Stomach (tissue), 19 donors: Measurements from ENCODE around the gene REG4. TPM values are rescaled to one million over a fixed set of nuclear protein-coding genes. Genes with fewer than 3 reads are reported as not detected.
"Not testable (repeated sequence)": the region's sequence is repeated elsewhere in the genome, so short reads cannot be mapped to it uniquely, and the experiment has no call there.

Experiments
- DNase-seq, 2 donors: peaks; one replicate each; pipeline versions ENCODE4 v3.0.0 to v3.0.0-alpha.2; 2013 to 2019
- H3K27ac ChIP-seq, 5 donors: fragments of 200-600 bp in 4 of 5; sonication (generic) in 4 of 5; one replicate each; pipeline ENCODE4 v1.5.1; 2013 to 2019; ENCODE audit warnings: mild to moderate bottlenecking in 1 of 5, moderate library complexity in 1 of 5
- H3K27me3 ChIP-seq, 3 donors: fragments of 200-600 bp; sonication (generic); one replicate each; pipeline ENCODE4 v1.5.1; 2017 to 2019; ENCODE audit warnings: mixed run types in 1 of 3
- H3K36me3 ChIP-seq, 4 donors: fragments of 200-600 bp; sonication (generic); 1 replicate in 3 of 4; 2 replicates in 1 of 4; pipeline ENCODE4 v1.5.1; 2016 to 2019
- H3K4me1 ChIP-seq, 4 donors: fragments of 200-600 bp; sonication (generic); one replicate each; pipeline ENCODE4 v1.5.1; 2016 to 2019
- H3K4me3 ChIP-seq, 4 donors: fragments of 200-600 bp; sonication (generic) in 3 of 4; one replicate each; pipeline ENCODE4 v1.5.1; 2016 to 2019; ENCODE audit warnings: mild to moderate bottlenecking in 1 of 4
- H3K9me3 ChIP-seq, 4 donors: fragments of 200-600 bp; sonication (generic); one replicate each; pipeline ENCODE4 v1.5.1; 2016 to 2019
- CTCF ChIP-seq, 7 experiments: fragments of 450-650 bp in 4 of 7; fragments of 200-600 bp in 3 of 7; sonication (generic) in 3 of 7; IDR thresholded peaks; one replicate each; pipeline ENCODE4 v1.5.1; 2016 to 2019; ENCODE audit warnings: antibody characterized with exemption in 7 of 7, control low read depth in 2 of 7, mild to moderate bottlenecking in 1 of 7
- EP300 ChIP-seq: sonication (generic); formaldehyde crosslinking; IDR thresholded peaks from one replicate; pipeline ENCODE4 v1.6.1; 2017; ENCODE audit warnings: antibody characterized with exemption
- POLR2A ChIP-seq, 4 donors: fragments of 450-650 bp; IDR thresholded peaks; one replicate each; pipeline ENCODE4 v1.6.1; 2016; ENCODE audit warnings: antibody characterized with exemption in 4 of 4, control low read depth in 2 of 4, mild to moderate bottlenecking in 1 of 4, moderate library complexity in 1 of 4
- POLR2AphosphoS5 ChIP-seq, 3 donors: sonication (generic); formaldehyde crosslinking; IDR thresholded peaks; one replicate each; pipeline ENCODE4 v1.6.1; 2016; ENCODE audit warnings: antibody characterized with exemption in 3 of 3
- WGBS, 5 donors: extraction: QIAGEN DNeasy Blood & Tissue Kit in 3 of 5; methylation state at CpG; one replicate each; pipeline versions ENCODE4 v1.1.5 to v1.1.7; 2013 to 2018; 5-methylcytosine and 5-hydroxymethylcytosine counted together
- intact Hi-C: fragments of 100-400 bp; cut with DNase I; formaldehyde crosslinking; loops from one replicate; pipeline ENCODE4 v1.15.1; 2023; ENCODE audit warnings: low total_unique reads
- long read RNA-seq, 10 donors: transcript quantifications; one replicate each; lab custom pipeline, GENCODE V29; 2026
- polyA plus RNA-seq, 3 donors: library from polyadenylated mRNA; stranded (reverse); fragments of 200-250 nt; gene quantifications; one replicate each; pipeline ENCODE4 v1.2.3, GENCODE V29; 2013
- total RNA-seq, 5 donors: library from RNA; depleted of rRNA; stranded (reverse); fragments of >200 nt; gene quantifications; one replicate each; pipeline versions ENCODE4 v1.1.0 to v1.2.3, GENCODE V29; 2014 to 2016
- donor health status: healthy with polysubstance abuse.
- donor health status: Bipolar disorder and iron deficiency.
- donor health status: healthy.

REG4 gene
- total RNA-seq, result 1 to 10 TPM in 1 of 5 donors, under 1 TPM in 1, not detected in 3; 0.58 to 9.2 TPM
- 1 to 10 TPM in 1 of 3 donors, under 1 TPM in 1, not detected in 1; 0.18 to 6.3 TPM for polyA plus RNA-seq
- long read RNA-seq, donor 1, transcript REG4-201 (6 exons, 1,357 nt), result major isoform, 7 of 7 reads
- long read RNA-seq, donor 1, partial matches to known transcripts, result 0 of 7 reads
- long read RNA-seq, donor 1, other reads (novel, unspliced or antisense), result 0 of 7 reads
- long read RNA-seq, donor 2, partial matches to known transcripts, result 5 of 8 reads
- long read RNA-seq, donor 2, other reads (novel, unspliced or antisense), result 0 of 8 reads
- long read RNA-seq, donor 3, partial matches to known transcripts, result 0 of 2 reads
- long read RNA-seq, donor 3, other reads (novel, unspliced or antisense), result 0 of 2 reads
- long read RNA-seq, donor 4, partial matches to known transcripts, result 0 of 1 reads
- long read RNA-seq, donor 4, other reads (novel, unspliced or antisense), result 0 of 1 reads
- long read RNA-seq, donor 5, result 0 reads
- long read RNA-seq, donor 6, result 0 reads
- long read RNA-seq, donor 7, transcript REG4-201 (6 exons, 1,357 nt), result major isoform, 24 of 32 reads
- long read RNA-seq, donor 7, partial matches to known transcripts, result 8 of 32 reads
- long read RNA-seq, donor 7, other reads (novel, unspliced or antisense), result 0 of 32 reads
- long read RNA-seq, donor 8, partial matches to known transcripts, result 0 of 3 reads
- long read RNA-seq, donor 8, other reads (novel, unspliced or antisense), result 0 of 3 reads
- long read RNA-seq, donor 9, partial matches to known transcripts, result 0 of 1 reads
- long read RNA-seq, donor 9, other reads (novel, unspliced or antisense), result 0 of 1 reads
- long read RNA-seq, donor 10, transcript REG4-201 (6 exons, 1,357 nt), result major isoform, 9 of 16 reads
- long read RNA-seq, donor 10, partial matches to known transcripts, result 7 of 16 reads
- long read RNA-seq, donor 10, other reads (novel, unspliced or antisense), result 0 of 16 reads

- WGBS, 5 donors, result 37 to 63% (median 42%) methylated on average over 7 of the region's 7 CpGs
- intact Hi-C loops, result no loop called here
- no peak for DNase-seq
- Histone ChIP-seq H3K4me3 (no peak within 1 kb of the TSS), H3K27me3 (peaks cover 0 to 14% (median 0%) of the 10 kb centered on the region in 3 donors), H3K36me3 (no peaks in the 10 kb centered on the region), H3K27ac (peak within 1 kb of the TSS in 1 of 5 donors; percentile 12), H3K9me3 (no peaks in the 10 kb centered on the region), H3K4me1 (peaks cover 0 to 7% (median 2%) of the 10 kb centered on the region in 4 donors)
- no peak for TF ChIP-seq POLR2A (IDR thresholded peaks at IDR 0.05)
- TF ChIP-seq CTCF (IDR thresholded peaks at IDR 0.05), result no peak
- TF ChIP-seq POLR2AphosphoS5 (IDR thresholded peaks at IDR 0.05), result no peak
- TF ChIP-seq EP300, result no peak
These were observed at the start of gene REG4 for GRCh38 chr1:119811387-119811786. Gene REG4 (minus strand): TSS chr1:119811460. CDS start chr1:119808769, 2,691 bp downstream.

GRCh38 chr1:119859647-119860046 is 48.4 kb upstream of the REG4 start:
- Histone ChIP-seq H3K27ac (peak overlapping the region in 1 of 5 donors; percentile 47), H3K27me3 (no peaks in the 10 kb centered on the region), H3K4me3 (no peak overlapping the region), H3K36me3 (no peaks in the 10 kb centered on the region), H3K9me3 (no peaks in the 10 kb centered on the region), H3K4me1 (peaks cover 0 to 6% (median 1%) of the 10 kb centered on the region in 4 donors)
- intact Hi-C loops, result no loop called here
- no peak for TF ChIP-seq POLR2A (IDR thresholded peaks at IDR 0.05)
- no peak for TF ChIP-seq EP300
- TF ChIP-seq POLR2AphosphoS5 (IDR thresholded peaks at IDR 0.05), result no peak
- no peak for TF ChIP-seq CTCF (IDR thresholded peaks at IDR 0.05)
- 37 to 51% (median 42%) methylated on average over 4 of the region's 4 CpGs for WGBS, 5 donors
- DNase-seq, result no peak

DNA sequence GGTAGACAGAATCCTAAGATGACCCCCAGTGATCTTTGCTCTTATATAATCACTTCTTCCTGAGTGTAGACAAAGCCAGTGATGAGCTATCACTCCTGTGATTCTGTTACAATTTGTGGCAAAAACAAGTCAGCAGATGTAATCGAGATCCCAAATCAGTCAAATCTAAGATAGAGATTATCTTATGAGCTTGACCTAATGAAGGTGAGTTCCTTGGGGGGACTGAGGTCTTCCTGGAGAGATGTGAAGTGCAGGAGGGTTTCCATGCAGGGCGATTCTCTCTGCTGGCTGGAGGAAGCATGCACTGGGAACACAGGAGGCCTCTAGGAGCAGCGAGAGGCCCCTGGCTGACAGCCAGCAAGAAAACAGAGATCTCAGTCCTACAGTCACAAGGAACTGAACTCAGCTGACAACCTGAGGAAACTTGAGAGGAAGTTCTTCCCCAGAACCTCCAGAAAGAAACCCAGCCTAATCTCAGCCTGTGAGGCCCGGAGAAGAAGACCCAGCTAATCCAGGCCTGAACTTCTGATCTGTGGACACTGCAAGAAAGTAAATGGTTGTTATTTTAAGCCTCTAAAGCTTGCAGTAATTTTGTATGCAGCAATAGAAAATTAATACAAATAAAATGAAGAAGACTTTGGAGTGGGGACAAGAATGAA is 47.4 kb upstream of the REG4 start:
- DNase-seq, H3K9me3 ChIP-seq, H3K27me3 ChIP-seq, H3K36me3 ChIP-seq, H3K4me3 ChIP-seq, H3K27ac ChIP-seq, H3K4me1 ChIP-seq, intact Hi-C loops: not testable (repeated sequence)
- WGBS, 5 donors, result 57 to 65% (median 62%) methylated on average over 4 of the region's 4 CpGs

DNA sequence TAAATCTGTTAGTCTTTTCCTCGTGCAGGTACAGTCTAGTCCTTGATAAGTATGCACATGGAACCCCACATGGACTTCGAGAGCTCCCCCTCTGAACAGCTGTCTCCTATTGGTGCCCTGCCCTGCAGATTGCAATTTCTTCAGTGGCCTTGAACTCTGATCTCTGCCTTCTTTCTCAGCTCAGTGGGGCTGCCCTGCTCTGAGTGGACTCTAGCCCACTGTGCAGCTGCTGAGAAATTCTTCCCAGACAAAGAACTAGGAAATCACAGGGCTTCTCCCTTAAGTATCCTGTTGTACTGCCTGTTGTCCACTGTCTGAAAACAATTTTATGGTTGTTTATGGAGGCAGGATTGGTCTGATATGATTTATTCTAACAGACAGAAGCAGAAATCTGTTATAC is 46.9 kb upstream of the REG4 start:
- intact Hi-C loops, result no loop called here
- H3K4me3 ChIP-seq, result no peak overlapping the region
- DNase-seq, result no peak
- no peaks in the 10 kb centered on the region for H3K9me3 ChIP-seq
- no peaks in the 10 kb centered on the region for H3K36me3 ChIP-seq
- no peaks in the 10 kb centered on the region for H3K27me3 ChIP-seq
- TF ChIP-seq POLR2A (IDR thresholded peaks at IDR 0.05) (no peak), POLR2AphosphoS5 (IDR thresholded peaks at IDR 0.05) (no peak), CTCF (IDR thresholded peaks at IDR 0.05) (no peak), EP300 (no peak)
- WGBS, 5 donors, result 75 to 94% (median 87%) methylated on average over 2 of the region's 2 CpGs
- no peak overlapping the region for H3K27ac ChIP-seq
- H3K4me1 ChIP-seq, result peaks cover 0 to 6% (median 1%) of the 10 kb centered on the region in 4 donors
